ENCODE data around the gene SLC9C1. TPM values are rescaled to one million over a fixed set of nuclear protein-coding genes. Genes with fewer than 3 reads are reported as not detected.

The SLC9C1 gene
- 0.33 TPM for polyA plus RNA-seq
- long read RNA-seq, donor 1 = 0 reads
- long read RNA-seq, donor 2 = 0 reads
- long read RNA-seq, donor 3 = 0 reads
- long read RNA-seq, donor 4 = 0 reads
- long read RNA-seq, donor 5 = 0 reads
- long read RNA-seq, donor 6 = 0 reads
- long read RNA-seq, donor 7 = 0 reads
- long read RNA-seq, donor 8 = 0 reads
- long read RNA-seq, donor 9 = 0 reads
- long read RNA-seq, donor 10 = 0 reads
- long read RNA-seq, donor 11 = 0 reads

- 35% methylated on average over 2 of the region's 15 CpGs for WGBS (ENCODE audit: insufficient coverage, low lambda C conversion rate)
- H3K36me3 ChIP-seq (ENCODE audit: control insufficient read depth, insufficient read depth, low read length) = no peaks in the 10 kb centered on the region
- H3K27ac ChIP-seq (ENCODE audit: low read length) = peak within 1 kb of the TSS; percentile 88
Observed at GRCh38 chr3:112293368-112294321, at the start of gene SLC9C1. Gene SLC9C1 (minus strand): TSS chr3:112294216. CDS start chr3:112286791, 7,425 bp downstream.

GRCh38 chr3:112341386-112341785 is 47.4 kb upstream of the SLC9C1 start:
- H3K4me3 ChIP-seq (ENCODE audit: low read length) = no peak overlapping the region
- H3K27me3 ChIP-seq (ENCODE audit: control insufficient read depth, insufficient read depth, low read length) = no peaks in the 10 kb centered on the region
- no peaks in the 10 kb centered on the region for H3K9me3 ChIP-seq (ENCODE audit: control insufficient read depth, low read depth, low read length)
- no peak for DNase-seq
- no peak overlapping the region for H3K27ac ChIP-seq (ENCODE audit: low read length)
- no peaks in the 10 kb centered on the region for H3K4me1 ChIP-seq (ENCODE audit: control insufficient read depth, insufficient read depth, low read length)
- peaks cover 8% of the 10 kb centered on the region for H3K36me3 ChIP-seq (ENCODE audit: control insufficient read depth, insufficient read depth, low read length)
- WGBS (ENCODE audit: insufficient coverage, low lambda C conversion rate) = no CpG with 5 or more reads among the region's 2 CpGs

More at GRCh38 chr3:112293368-112294321, at the start of gene SLC9C1:
- H3K4me3 ChIP-seq (ENCODE audit: low read length) = peak within 1 kb of the TSS; percentile 50
- no peaks in the 10 kb centered on the region for H3K4me1 ChIP-seq (ENCODE audit: control insufficient read depth, insufficient read depth, low read length)
- no peaks in the 10 kb centered on the region for H3K9me3 ChIP-seq (ENCODE audit: control insufficient read depth, low read depth, low read length)
- no peaks in the 10 kb centered on the region for H3K27me3 ChIP-seq (ENCODE audit: control insufficient read depth, insufficient read depth, low read length)
- peak; percentile 67 to 90 for DNase-seq

- no peaks in the 10 kb centered on the region for H3K4me1 ChIP-seq (ENCODE audit: control insufficient read depth, insufficient read depth, low read length)
- no peak for DNase-seq
- no peaks in the 10 kb centered on the region for H3K27me3 ChIP-seq (ENCODE audit: control insufficient read depth, insufficient read depth, low read length)
- no peak overlapping the region for H3K4me3 ChIP-seq (ENCODE audit: low read length)
- H3K9me3 ChIP-seq (ENCODE audit: control insufficient read depth, low read depth, low read length) = no peaks in the 10 kb centered on the region
- no peaks in the 10 kb centered on the region for H3K36me3 ChIP-seq (ENCODE audit: control insufficient read depth, insufficient read depth, low read length)
- no peak overlapping the region for H3K27ac ChIP-seq (ENCODE audit: low read length)
- no CpG with 5 or more reads among the region's 2 CpGs for WGBS (ENCODE audit: insufficient coverage, low lambda C conversion rate)
Observed at GRCh38 chr3:112339609-112340008, 45.6 kb upstream of the SLC9C1 start.

GRCh38 chr3:112339134-112339533 is 45.1 kb upstream of the SLC9C1 start:
- H3K4me3 ChIP-seq (ENCODE audit: low read length) = no peak overlapping the region
- H3K4me1 ChIP-seq (ENCODE audit: control insufficient read depth, insufficient read depth, low read length) = no peaks in the 10 kb centered on the region
- no peaks in the 10 kb centered on the region for H3K9me3 ChIP-seq (ENCODE audit: control insufficient read depth, low read depth, low read length)
- DNase-seq = no peak
- H3K27ac ChIP-seq (ENCODE audit: low read length) = no peak overlapping the region
- H3K27me3 ChIP-seq (ENCODE audit: control insufficient read depth, insufficient read depth, low read length) = no peaks in the 10 kb centered on the region
- H3K36me3 ChIP-seq (ENCODE audit: control insufficient read depth, insufficient read depth, low read length) = no peaks in the 10 kb centered on the region

- no peaks in the 10 kb centered on the region for H3K4me1 ChIP-seq (ENCODE audit: control insufficient read depth, insufficient read depth, low read length)
- no peak overlapping the region for H3K4me3 ChIP-seq (ENCODE audit: low read length)
- H3K36me3 ChIP-seq (ENCODE audit: control insufficient read depth, insufficient read depth, low read length) = no peaks in the 10 kb centered on the region
- no peak for DNase-seq
- H3K9me3 ChIP-seq (ENCODE audit: control insufficient read depth, low read depth, low read length) = no peaks in the 10 kb centered on the region
- WGBS (ENCODE audit: insufficient coverage, low lambda C conversion rate) = no CpG with 5 or more reads among the region's 2 CpGs
- H3K27me3 ChIP-seq (ENCODE audit: control insufficient read depth, insufficient read depth, low read length) = peaks cover 2% of the 10 kb centered on the region
- no peak overlapping the region for H3K27ac ChIP-seq (ENCODE audit: low read length)
Observed at GRCh38 chr3:112338727-112339056, 44.7 kb upstream of the SLC9C1 start.

- H3K27me3 ChIP-seq (ENCODE audit: control insufficient read depth, insufficient read depth, low read length) = peaks cover 6% of the 10 kb centered on the region
- no peaks in the 10 kb centered on the region for H3K36me3 ChIP-seq (ENCODE audit: control insufficient read depth, insufficient read depth, low read length)
- WGBS (ENCODE audit: insufficient coverage, low lambda C conversion rate) = 84% methylated on average over 5 of the region's 6 CpGs
- no peak for DNase-seq
- H3K4me1 ChIP-seq (ENCODE audit: control insufficient read depth, insufficient read depth, low read length) = no peaks in the 10 kb centered on the region
- no peak overlapping the region for H3K4me3 ChIP-seq (ENCODE audit: low read length)
- no peaks in the 10 kb centered on the region for H3K9me3 ChIP-seq (ENCODE audit: control insufficient read depth, low read depth, low read length)
- H3K27ac ChIP-seq (ENCODE audit: low read length) = no peak overlapping the region
Observed at GRCh38 chr3:112338021-112338726, 44.2 kb upstream of the SLC9C1 start.

- H3K4me3 ChIP-seq (ENCODE audit: low read length) = no peak overlapping the region
- no peaks in the 10 kb centered on the region for H3K36me3 ChIP-seq (ENCODE audit: control insufficient read depth, insufficient read depth, low read length)
- WGBS (ENCODE audit: insufficient coverage, low lambda C conversion rate) = no CpG with 5 or more reads among the region's 2 CpGs
- no peak for DNase-seq
- peaks cover 14% of the 10 kb centered on the region for H3K27me3 ChIP-seq (ENCODE audit: control insufficient read depth, insufficient read depth, low read length)
- H3K4me1 ChIP-seq (ENCODE audit: control insufficient read depth, insufficient read depth, low read length) = no peaks in the 10 kb centered on the region
- no peaks in the 10 kb centered on the region for H3K9me3 ChIP-seq (ENCODE audit: control insufficient read depth, low read depth, low read length)
- H3K27ac ChIP-seq (ENCODE audit: low read length) = no peak overlapping the region
Observed at GRCh38 chr3:112335434-112335781, 41.4 kb upstream of the SLC9C1 start.

GRCh38 chr3:112334691-112335433 is 40.8 kb upstream of the SLC9C1 start:
- no peaks in the 10 kb centered on the region for H3K36me3 ChIP-seq (ENCODE audit: control insufficient read depth, insufficient read depth, low read length)
- peaks cover 14% of the 10 kb centered on the region for H3K27me3 ChIP-seq (ENCODE audit: control insufficient read depth, insufficient read depth, low read length)
- H3K4me1 ChIP-seq (ENCODE audit: control insufficient read depth, insufficient read depth, low read length) = no peaks in the 10 kb centered on the region
- peak overlapping the region; percentile 79 for H3K27ac ChIP-seq (ENCODE audit: low read length)
- H3K4me3 ChIP-seq (ENCODE audit: low read length) = peak overlapping the region; percentile 67
- WGBS (ENCODE audit: insufficient coverage, low lambda C conversion rate) = 64% methylated on average over 5 of the region's 6 CpGs
- DNase-seq = peak in 1 of 2 donors; percentile 13
- no peaks in the 10 kb centered on the region for H3K9me3 ChIP-seq (ENCODE audit: control insufficient read depth, low read depth, low read length)

- H3K36me3 ChIP-seq (ENCODE audit: control insufficient read depth, insufficient read depth, low read length) = no peaks in the 10 kb centered on the region
- H3K27ac ChIP-seq (ENCODE audit: low read length) = peak overlapping the region; percentile 79
- H3K27me3 ChIP-seq (ENCODE audit: control insufficient read depth, insufficient read depth, low read length) = peaks cover 14% of the 10 kb centered on the region
- DNase-seq = peak in 1 of 2 donors; percentile 61
- no peaks in the 10 kb centered on the region for H3K4me1 ChIP-seq (ENCODE audit: control insufficient read depth, insufficient read depth, low read length)
- H3K4me3 ChIP-seq (ENCODE audit: low read length) = peak overlapping the region; percentile 67
- no peaks in the 10 kb centered on the region for H3K9me3 ChIP-seq (ENCODE audit: control insufficient read depth, low read depth, low read length)
- 4% methylated on average over 5 of the region's 23 CpGs for WGBS (ENCODE audit: insufficient coverage, low lambda C conversion rate)
Observed at GRCh38 chr3:112333381-112334317, 39.6 kb upstream of the SLC9C1 start.

Data from large intestine (tissue), 12 donors.